G401.6 (cell line): ENCODE results near the gene CHSY1.

Experiments
- FAIRE-seq: peaks from 2 replicates; lab custom pipeline; 2012; peaks lifted over from hg19 to GRCh38; lab: Jason Lieb, UNC

Gene CHSY1

DNA sequence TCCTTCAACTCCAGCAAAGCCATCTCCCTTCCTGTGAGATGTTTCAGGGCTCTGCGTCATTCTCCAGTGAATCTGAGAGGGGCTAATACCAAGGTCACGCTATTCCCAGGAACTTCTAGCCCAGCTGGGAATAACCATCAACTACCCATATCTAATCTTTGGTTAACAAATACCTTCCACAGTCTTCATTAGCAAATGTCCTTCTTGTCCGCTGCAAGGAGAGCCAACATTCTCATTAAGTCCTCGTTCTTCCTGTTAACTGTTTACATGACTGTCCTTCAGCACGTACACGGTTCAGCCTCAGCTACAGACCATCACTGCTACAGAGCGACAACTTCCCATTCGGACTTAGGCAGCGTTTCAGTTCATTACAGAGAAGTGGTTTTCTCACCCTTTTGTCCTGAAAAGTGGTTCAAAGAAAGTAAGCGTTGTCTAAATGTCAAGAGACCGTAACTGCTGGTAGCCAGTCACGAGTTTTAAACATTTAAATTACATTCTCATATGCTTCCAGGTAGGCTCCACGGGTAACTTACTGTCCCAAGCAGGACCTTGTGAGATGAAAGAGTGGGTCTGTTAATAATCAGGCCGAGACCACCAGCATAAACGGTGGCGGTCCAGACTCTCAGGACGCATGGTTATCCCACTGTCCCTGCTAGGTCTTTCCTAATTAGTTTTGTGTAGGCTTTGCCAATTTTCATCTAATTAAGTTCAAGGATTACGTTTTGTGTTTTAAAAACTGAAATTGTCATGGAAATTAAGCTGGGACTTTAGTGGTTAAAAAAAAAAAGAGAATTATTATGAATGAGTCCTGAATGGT is 63.8 kb downstream of the CHSY1 start:
- no peak for FAIRE-seq

DNA sequence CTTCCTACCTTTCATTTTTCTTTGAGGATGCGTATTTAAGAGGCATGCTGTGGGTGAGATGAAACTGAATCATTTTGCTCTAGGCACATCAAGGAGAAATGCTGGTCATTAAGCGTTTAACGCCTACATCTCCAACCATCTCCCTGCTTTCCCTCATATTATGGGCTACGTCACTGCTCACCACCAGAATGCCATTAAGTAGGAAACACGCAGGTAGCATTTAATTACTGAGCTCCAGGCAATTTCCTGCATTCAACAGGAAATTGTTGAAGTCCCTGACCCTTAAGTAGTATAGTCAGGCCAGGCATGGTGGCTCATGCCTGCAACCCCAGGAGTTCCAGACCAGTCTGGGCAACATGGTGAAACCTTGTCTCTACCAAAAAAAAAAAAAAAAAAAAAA is 66.1 kb downstream of the CHSY1 start:
- FAIRE-seq: no peak

- FAIRE-seq: no peak
These were observed 66.5 kb downstream of the CHSY1 start for GRCh38 chr15:101185336-101185735.

DNA sequence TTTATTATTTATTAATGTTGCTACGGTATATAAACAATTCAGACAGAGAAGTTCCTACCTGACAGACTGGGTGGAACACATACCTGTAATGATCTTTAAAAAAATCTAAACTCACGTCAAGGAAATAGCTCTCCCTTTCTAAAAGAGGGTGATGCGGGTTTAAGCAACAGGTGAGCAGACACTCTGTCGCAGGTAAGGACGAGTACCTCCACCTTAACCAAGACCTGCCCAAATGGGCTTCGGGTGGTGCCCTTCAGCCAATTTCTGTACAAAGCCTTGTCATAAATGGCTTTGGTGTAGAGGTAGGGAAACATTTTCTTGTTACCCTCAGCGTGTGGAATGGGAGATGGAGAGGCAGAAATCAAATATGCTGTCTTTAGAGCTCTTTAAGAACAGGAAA is 67.0 kb downstream of the CHSY1 start:
- FAIRE-seq: no peak

DNA sequence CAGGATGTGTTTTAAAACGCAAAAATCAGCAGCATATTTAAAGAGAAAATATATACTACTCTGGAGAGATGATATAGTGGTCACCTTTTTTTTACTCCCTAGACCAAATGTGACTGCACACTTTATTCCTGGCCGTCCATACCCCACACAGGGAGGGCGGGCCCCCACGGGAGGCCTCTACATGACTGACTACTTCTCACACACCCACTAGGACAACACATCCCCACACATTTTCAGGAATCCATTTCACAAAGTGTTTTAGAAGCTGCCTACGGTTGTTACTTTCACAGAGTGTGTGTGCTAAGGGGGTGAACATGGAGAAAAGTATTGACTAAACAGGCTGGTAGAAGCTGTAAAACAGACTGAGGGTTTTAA is 67.9 kb downstream of the CHSY1 start:
- no peak for FAIRE-seq

- FAIRE-seq: no peak
These were observed 68.5 kb downstream of the CHSY1 start for GRCh38 chr15:101183226-101183930.

DNA sequence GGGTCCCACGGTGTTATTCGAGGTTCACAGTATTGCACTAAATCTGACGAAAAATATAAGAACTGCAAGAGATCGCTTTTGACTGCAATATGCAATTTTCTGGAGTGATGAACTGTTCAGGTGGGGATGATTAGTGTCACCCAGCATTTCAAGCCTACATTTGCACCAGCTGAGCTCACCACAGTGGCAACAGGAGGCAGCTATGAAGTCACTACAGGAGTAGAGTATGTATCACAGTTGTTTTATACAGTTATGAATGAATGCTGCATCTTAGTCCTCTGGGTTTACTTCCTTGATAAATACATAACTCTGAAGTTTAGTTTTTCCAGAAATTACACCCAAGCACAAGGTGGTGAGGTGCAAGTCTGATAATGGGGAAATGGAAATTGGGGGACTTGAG is 69.6 kb downstream of the CHSY1 start:
- FAIRE-seq: no peak

GRCh38 chr15:101181349-101181748 is 70.5 kb downstream of the CHSY1 start:
- FAIRE-seq: no peak

DNA sequence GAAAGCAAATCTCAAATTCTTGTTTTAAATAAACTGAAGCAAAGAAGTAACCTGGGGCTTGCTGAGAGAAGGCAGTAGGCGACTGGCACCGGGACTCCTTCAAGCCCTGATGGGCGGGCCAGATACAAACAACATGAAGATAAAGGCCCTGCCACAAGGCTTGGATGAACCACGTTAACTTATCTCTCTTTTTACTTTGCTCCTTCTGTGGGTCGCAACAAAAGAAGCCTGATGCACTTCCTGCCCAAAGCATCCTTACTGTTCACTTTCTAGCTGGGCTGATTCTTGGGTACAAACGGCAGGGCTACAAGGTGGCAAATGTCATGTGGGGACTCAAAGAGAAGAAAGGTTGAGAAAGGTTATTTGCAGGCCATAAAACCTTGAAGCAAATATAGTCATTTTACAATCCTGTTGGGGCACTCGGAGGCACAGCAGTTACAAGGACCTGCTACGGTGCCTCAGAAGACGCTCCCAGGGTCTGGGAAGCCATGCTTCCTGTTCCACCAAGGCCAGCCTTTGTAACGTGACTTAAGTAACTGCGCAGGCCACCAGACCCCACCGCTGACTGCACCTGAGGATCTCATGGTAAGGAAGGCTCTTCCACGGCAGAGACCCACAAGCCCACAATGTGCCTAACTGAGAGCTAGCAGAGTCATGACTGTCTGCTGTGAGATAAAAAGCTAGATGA is 71.1 kb downstream of the CHSY1 start:
- no peak for FAIRE-seq

DNA sequence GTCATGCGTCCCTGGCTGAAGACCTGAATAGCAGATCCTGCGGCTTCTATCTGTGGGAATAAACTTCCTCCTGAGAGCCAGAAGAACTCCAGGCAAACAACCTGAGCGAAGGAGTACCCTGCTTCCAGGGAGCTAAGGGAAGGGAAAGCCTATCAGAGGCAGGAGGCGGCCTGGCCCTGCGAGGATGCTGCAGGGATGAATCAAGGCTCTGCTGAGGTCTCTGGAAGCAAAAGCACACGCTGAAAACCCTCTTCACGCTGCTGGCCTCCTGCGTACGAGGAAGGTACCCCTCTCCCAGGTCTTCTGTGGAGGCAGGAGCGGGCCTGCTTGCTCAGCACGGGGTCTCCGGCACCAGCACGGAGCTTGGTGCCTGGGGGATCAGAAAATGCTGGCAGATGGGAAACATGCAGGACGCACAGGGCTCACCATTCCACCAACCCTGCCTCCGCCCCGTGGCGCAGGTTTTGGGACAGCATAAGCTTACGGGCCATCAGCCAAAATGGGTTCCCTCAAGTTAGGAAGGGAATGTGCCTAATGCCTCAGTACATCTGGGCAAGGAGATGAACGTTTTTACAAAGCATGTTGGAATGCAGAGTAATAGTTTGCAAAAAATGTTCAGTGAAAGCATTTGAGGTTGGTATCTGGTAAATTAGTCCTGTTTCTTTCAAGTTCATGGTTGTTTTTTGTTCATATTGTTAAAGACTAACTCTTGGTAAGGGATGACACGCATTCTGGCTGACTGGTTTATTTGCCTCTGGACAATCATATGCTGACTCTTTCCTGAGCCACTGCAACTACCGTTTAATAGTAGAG is 72.3 kb downstream of the CHSY1 start:
- no peak for FAIRE-seq

- no peak for FAIRE-seq
These were observed 72.9 kb downstream of the CHSY1 start for GRCh38 chr15:101178931-101179330.

DNA sequence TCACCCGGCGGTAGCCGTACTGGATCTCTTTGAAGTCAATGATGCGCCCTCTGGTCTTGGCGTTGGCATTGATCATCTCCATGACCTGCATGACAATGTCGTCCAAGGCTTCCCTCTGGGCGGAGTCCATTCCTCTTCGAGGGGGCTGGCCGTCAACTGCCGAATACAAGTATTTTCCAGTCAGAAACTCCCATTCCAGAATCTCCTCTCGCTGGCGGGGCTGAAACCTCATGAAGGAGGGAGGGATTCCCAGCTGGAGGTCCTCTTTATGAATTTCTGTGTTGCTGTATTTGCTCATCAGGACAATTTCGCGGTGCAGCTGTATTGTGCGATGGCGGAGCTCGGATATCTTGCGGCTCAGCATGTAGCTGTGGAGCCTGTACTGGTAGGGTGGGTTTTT is 73.4 kb downstream of the CHSY1 start:
- FAIRE-seq: no peak

- FAIRE-seq: no peak
These were observed 74.0 kb downstream of the CHSY1 start for GRCh38 chr15:101177866-101178265.

DNA sequence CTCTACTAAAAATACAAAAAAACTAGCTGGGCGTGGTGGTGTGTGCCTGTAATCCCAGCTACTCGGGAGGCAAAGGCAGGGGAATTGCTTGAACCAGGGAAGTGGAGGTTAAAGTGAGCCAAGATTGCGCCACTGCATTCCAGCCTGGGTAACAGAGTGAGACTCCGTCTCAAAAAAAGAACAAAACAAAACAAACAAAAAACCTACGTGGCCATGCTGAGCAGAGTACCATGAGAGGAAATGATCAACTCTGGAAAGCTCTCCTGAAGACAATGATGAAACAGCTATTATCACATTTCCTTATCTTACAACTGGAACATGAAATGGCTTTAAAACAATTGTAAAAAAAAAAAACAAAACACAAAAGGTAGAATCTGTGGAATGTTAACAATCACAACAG is 75.2 kb downstream of the CHSY1 start:
- no peak for FAIRE-seq

DNA sequence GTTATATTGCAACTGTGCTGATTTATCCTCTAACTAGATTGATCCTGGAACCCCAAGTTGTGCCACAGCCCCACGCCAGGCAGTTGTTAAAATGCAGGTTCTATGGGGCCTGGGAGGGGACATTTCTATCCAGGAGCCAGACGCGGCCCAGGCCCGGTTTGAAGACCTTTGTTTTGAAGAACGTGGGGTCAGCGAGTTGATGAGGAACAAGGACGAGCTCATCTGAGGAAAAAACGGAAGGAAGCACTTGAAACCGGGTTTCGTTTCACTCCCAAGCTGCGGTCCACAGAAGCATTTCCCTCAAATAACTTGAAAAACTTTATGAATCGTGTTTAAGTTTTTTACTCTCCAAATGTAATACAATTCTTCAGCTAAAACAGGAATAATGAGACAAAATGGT is 76.4 kb downstream of the CHSY1 start:
- no peak for FAIRE-seq

- FAIRE-seq: no peak
These were observed 77.5 kb downstream of the CHSY1 start for GRCh38 chr15:101174152-101174920.

GRCh38 chr15:101173233-101174119 is 78.4 kb downstream of the CHSY1 start:
- FAIRE-seq: no peak

GRCh38 chr15:101172501-101173071 is 79.3 kb downstream of the CHSY1 start:
- no peak for FAIRE-seq

- FAIRE-seq: no peak
These were observed 79.9 kb downstream of the CHSY1 start for GRCh38 chr15:101171954-101172353.
